Fibroblast of upper back skin (primary cell): ENCODE data around the gene KRT35.

Experiments used
- DNase-seq: peaks from one replicate; pipeline ENCODE4 v3.0.0-alpha.2; 2013

KRT35 gene

DNA sequence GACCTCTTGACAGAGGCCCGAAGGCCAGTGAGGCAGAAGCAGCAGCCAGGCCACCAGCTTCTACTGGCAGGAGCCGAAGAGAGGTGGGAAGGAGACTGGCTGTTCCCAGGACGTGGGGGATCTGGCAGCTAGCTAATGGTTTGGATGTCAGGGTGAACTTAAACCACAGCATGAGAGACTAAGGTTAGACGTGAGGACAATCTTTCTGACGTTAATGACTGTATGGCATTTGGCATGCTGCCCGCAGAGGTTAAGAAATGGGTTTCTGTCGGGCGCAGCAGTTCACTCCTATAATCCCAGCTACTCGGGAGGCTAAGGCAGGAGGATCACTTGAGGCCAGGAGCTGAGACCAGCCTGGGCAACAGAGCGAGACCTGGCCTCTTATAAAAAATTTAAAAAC, 30.8 kb upstream of the KRT35 start:
- DNase-seq, result no peak

- no peak for DNase-seq
Observed at GRCh38 chr17:41511116-41511515, 30.2 kb upstream of the KRT35 start.

- DNase-seq, result no peak
Observed at GRCh38 chr17:41510251-41511065, 29.5 kb upstream of the KRT35 start.

- no peak for DNase-seq
Observed at GRCh38 chr17:41507315-41507880, 26.4 kb upstream of the KRT35 start.

GRCh38 chr17:41505809-41506767, 25.1 kb upstream of the KRT35 start:
- DNase-seq, result no peak

GRCh38 chr17:41505007-41505808, 24.3 kb upstream of the KRT35 start, which contains the start of gene KRT13:
Gene KRT13 (minus strand): TSS chr17:41505612. CDS start chr17:41505550, 62 bp downstream.
- no peak for DNase-seq

GRCh38 chr17:41504246-41504977, 23.5 kb upstream of the KRT35 start:
- peak; percentile 26 for DNase-seq

DNA sequence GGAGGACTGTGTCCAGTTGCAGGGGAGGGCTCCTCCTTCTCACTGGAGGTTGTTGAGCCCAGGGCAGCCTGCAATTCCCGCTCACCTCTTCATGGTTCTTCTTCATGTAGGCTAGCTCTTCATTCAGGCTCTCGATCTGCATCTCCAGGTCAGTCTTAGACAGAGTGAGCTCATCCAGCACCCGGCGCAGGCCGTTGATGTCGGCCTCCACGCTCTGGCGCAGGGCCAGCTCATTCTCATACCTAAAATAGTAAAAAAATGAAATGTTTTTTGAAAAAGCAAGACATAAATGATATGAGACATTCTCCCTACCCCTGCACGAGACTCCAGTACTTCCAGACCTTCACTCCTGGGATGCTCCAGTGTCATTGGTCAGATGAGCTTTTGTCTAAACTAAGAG, 22.3 kb upstream of the KRT35 start:
- DNase-seq, result no peak

GRCh38 chr17:41500131-41500911, 19.4 kb upstream of the KRT35 start:
- peak; percentile 57 for DNase-seq

GRCh38 chr17:41499714-41500113, 18.8 kb upstream of the KRT35 start:
- DNase-seq, result no peak

DNA sequence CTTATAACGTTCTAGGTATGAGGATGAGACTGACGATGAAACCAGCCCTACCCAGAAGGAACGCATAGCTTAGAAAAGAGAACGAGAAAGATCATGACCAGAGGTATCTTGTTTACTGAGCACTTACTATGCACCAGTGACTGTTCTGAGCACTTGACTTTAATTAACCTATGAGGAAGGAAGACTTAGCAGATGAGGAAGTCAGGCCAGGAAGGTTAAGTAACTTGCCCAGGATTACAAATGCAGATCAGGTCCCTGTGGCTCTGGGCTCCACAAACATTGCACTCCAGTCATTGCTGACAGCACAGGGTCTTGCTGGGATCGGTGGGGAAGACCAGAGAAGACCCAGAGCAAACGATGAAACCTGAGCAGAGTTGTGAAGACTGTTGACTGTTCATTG, 17.3 kb upstream of the KRT35 start:
- DNase-seq, result no peak

DNA sequence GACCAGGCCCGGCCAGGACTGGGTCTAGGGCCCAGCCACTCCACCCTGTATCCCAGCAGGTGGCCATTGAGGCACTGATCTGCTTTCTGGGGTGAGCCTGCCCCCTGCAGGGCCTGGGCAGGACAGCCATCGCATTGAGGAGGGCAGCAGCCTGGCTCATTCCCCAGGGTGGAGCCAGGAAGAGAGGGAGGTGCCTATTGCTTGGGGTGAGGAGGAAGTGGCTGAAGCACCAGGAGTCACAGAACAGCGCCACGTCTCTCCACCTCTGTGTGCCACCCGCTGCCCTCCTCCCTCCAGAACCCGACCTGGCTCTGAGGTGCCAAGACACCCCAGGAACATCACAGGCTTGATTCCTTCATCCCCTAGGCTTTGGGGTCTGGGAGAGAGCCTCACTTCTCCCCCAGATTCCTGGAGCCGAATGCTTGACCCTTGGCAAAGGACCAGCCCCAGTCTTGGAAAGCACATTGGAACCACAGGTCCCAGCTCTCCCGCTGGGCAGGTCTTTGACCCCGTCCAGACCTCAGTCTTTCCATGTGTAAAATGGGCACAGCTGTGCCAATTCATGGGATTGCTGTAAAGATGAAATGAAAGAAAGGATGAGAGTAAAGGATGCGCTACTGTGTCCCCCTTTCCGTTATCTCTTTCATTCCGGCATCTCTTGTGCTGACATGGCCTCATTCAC, 16.0 kb upstream of the KRT35 start:
- DNase-seq, result peak; percentile 78

DNA sequence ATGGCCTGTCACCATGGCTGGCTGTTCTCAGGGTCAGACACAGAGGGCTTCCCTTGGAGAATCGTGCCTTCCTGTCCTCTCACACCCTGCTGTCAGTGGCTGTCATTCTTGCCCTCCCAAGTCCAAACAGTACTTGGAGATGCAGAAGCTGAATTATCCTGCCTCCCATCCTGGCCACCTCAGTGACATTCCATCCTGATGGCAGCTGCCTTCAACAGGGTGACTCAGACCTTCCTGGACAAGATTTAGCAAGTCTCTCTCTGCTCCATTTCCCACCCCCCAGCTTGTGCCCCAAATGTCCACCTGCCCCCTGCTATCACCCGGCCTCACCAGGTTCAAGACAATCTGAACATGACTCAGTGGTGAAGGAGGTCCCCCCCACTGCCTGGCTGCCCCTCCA, 13.6 kb upstream of the KRT35 start:
- peak; percentile 29 for DNase-seq

GRCh38 chr17:41492771-41493170, 11.8 kb upstream of the KRT35 start:
- DNase-seq, result peak; percentile 37

GRCh38 chr17:41492351-41492750, 11.4 kb upstream of the KRT35 start:
- no peak for DNase-seq

DNA sequence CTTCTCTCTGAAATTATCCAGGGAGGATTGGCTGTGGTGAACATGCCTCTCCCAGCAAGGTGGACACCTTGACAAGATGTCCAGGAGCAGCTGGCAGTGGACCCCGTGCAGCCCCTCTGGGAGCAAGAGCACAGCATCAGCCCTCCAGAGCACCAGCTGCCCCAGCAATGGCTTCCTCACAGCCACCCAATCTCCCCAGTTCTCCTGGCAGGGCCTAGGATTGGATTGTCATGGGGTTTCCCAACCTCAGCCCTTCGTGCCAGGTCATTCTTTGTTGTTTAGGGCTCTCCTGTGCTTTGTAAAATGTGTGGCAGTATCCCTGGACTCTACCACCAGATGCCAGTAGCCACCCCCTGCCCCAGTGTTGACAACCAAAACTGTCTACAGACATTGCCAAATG, 10.5 kb upstream of the KRT35 start:
- no peak for DNase-seq

DNA sequence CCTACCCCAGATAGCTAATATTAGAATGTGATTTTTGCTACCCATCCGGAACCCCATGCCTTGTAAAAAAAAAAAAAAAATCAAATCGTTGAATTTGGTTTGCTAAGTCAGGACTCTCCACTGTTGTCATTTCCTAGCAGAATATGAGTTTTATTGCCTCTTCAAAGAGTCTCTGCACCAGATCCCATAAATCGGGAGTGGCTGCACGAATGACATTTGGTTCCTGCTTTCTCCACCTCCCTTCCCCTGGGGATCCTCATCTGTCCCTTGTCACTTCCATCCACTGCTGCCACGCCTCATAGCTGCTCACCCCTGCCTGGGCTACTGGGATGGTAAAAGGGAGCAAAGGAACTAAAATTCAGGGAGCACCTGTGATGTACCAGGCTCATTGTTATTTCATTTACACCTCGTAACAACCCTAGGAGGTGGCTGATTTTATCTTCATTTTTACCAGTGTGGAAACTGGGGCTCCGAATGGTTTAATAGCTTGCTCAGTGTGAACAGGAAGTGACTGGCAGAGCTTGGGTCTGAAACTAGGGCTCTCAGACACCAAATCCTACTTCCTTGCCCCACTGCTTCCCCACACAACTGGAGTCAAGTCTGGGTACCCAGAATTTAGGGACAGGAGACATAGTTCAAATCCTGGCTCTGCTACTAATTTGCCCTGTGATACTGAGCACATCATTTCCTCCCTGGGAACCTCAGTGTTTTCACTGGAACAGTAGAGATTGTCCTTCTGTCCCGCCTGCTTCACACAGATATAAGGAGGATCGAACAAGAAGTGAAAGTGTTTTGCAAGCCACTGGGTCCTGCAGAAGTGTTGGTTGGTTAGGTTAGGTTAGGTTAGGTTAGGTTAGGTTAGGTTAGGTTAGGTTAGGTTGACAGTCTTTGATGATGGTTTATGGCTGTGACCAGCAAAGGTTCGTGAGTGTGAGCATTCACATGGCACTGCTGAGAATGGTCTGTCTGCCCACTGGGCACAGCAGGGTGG, 9.3 kb upstream of the KRT35 start:
- no peak for DNase-seq

GRCh38 chr17:41489531-41489930, 8.6 kb upstream of the KRT35 start, which contains the start of gene KRT36:
Gene KRT36 (minus strand): TSS chr17:41489910. CDS start chr17:41489864, 46 bp downstream.
- no peak for DNase-seq
